Measurements from ENCODE around the gene FZR1. TPM values are rescaled to one million over a fixed set of nuclear protein-coding genes. Genes with fewer than 3 reads are reported as not detected.
A peak's percentile ranks its signal among the peaks of the same experiment; 100 is the strongest.

Gene FZR1
- total and polyA plus RNA-seq, 2 experiments from 2014 or later = 16.1 to 39.2 TPM

- H3K27me3 ChIP-seq (ENCODE audit: insufficient read depth) = no peaks in the 10 kb centered on the region
- peaks cover 11% of the 10 kb centered on the region for H3K36me3 Mint-ChIP-seq (ENCODE audit: low read depth)
- no peak overlapping the region for H3K27ac ChIP-seq (ENCODE audit: low read depth)
- H3K4me3 Mint-ChIP-seq = no peak overlapping the region
- H3K36me3 ChIP-seq (ENCODE audit: insufficient read depth) = no peaks in the 10 kb centered on the region
- ATAC-seq = peak; percentile 51
- no peaks in the 10 kb centered on the region; the same call in 2 of the 3 replicates for H3K4me1 Mint-ChIP-seq
- H3K9me3 Mint-ChIP-seq = no peaks in the 10 kb centered on the region; the same call in 2 of the 3 replicates
- no peak overlapping the region for H2AFZ ChIP-seq
- peak; percentile 19 to 41; a peak in 3 of 4 replicates for TF ChIP-seq CTCF (conservative IDR thresholded peaks at IDR 0.05; ENCODE audit: low read depth in 2 of 2)
- no peak for TF ChIP-seq EZH2phosphoT487 (IDR thresholded peaks at IDR 0.05; ENCODE audit: unreplicated experiment)
- no peaks in the 10 kb centered on the region for H3F3A ChIP-seq (replicated peaks; ENCODE audit: low read depth)
- H3K4me2 ChIP-seq = no peak overlapping the region
- H3K27ac Mint-ChIP-seq = no peak overlapping the region
- peaks cover 5% of the 10 kb centered on the region; the same call in 1 of the 2 replicates for H3K79me2 ChIP-seq (replicated peaks; ENCODE audit: insufficient read depth)
- peaks cover 3% of the 10 kb centered on the region for H3K27me3 Mint-ChIP-seq (ENCODE audit: insufficient read depth, low read depth, poor library complexity)
- no peaks in the 10 kb centered on the region; the same call in 1 of the 2 replicates for H4K20me1 ChIP-seq (replicated peaks; ENCODE audit: insufficient read depth)
- H3K4me3 ChIP-seq = no peak overlapping the region
- no peaks in the 10 kb centered on the region for H3K9me2 ChIP-seq (ENCODE audit: insufficient read depth)
- H3K4me1 ChIP-seq (ENCODE audit: insufficient read depth) = no peaks in the 10 kb centered on the region
- DNase-seq (ENCODE audit: low spot score) = no peak
Observed at GRCh38 chr19:3526507-3527237, 20.6 kb downstream of the FZR1 start.

DNA sequence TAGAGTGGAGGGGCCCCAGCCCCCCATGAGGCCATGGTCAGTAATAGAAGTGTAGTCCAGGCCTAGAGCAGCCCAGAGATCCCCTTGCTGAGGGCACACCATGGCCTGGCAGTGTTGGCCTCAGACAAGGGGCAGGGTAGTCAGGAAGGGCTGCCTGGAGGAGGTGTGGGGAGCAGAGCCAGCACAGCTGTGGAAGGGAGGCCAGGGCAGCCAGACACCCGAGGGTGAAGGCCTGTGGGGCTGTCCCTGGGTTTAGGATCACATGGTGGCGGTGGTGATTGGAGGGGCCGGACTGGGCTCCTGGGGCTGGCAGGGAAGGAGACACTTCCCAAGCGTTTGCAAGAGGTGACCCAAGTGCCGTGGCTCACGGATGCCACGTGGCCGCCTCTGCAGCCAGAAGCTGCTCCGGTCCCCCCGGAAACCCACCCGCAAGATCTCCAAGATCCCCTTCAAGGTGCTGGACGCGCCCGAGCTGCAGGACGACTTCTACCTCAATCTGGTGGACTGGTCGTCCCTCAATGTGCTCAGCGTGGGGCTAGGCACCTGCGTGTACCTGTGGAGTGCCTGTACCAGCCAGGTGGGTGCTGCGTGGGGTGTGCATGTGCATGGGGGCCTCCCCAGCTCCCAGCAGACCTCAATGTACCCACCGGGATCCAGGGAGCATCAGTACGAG is 21.3 kb downstream of the FZR1 start:
- DNase-seq (ENCODE audit: low spot score) = no peak
- H4K20me1 ChIP-seq (replicated peaks; ENCODE audit: insufficient read depth) = no peaks in the 10 kb centered on the region; the same call in 1 of the 2 replicates
- H3K4me3 Mint-ChIP-seq = no peak overlapping the region
- no peak overlapping the region for H3K4me2 ChIP-seq
- no peaks in the 10 kb centered on the region for H3K27me3 ChIP-seq (ENCODE audit: insufficient read depth)
- H3K79me2 ChIP-seq (replicated peaks; ENCODE audit: insufficient read depth) = no peaks in the 10 kb centered on the region
- no peaks in the 10 kb centered on the region for H3K4me1 ChIP-seq (ENCODE audit: insufficient read depth)
- no peaks in the 10 kb centered on the region for H3F3A ChIP-seq (replicated peaks; ENCODE audit: low read depth)
- H2AFZ ChIP-seq = no peak overlapping the region
- no peak overlapping the region for H3K4me3 ChIP-seq
- ATAC-seq = no peak
- no peaks in the 10 kb centered on the region for H3K9me3 Mint-ChIP-seq
- no peaks in the 10 kb centered on the region; the same call in 2 of the 3 replicates for H3K4me1 Mint-ChIP-seq
- peaks cover 10% of the 10 kb centered on the region for H3K36me3 Mint-ChIP-seq (ENCODE audit: low read depth)
- H3K9me2 ChIP-seq (ENCODE audit: insufficient read depth) = no peaks in the 10 kb centered on the region
- no peaks in the 10 kb centered on the region for H3K36me3 ChIP-seq (ENCODE audit: insufficient read depth)
- no peak overlapping the region for H3K27ac ChIP-seq (ENCODE audit: low read depth)
- no peak overlapping the region for H3K27ac Mint-ChIP-seq
- peaks cover 3% of the 10 kb centered on the region for H3K27me3 Mint-ChIP-seq (ENCODE audit: insufficient read depth, low read depth, poor library complexity)
- TF ChIP-seq CTCF (conservative IDR thresholded peaks at IDR 0.05; ENCODE audit: low read depth in 2 of 2) (no peak), EZH2phosphoT487 (IDR thresholded peaks at IDR 0.05; ENCODE audit: unreplicated experiment) (no peak), NANOG (IDR thresholded peaks at IDR 0.05; ENCODE audit: borderline replicate concordance) (no peak), EZH2 (IDR thresholded peaks at IDR 0.05; ENCODE audit: low read depth, unreplicated experiment) (no peak), POLR2AphosphoS5 (IDR thresholded peaks at IDR 0.05; ENCODE audit: low read depth) (no peak), STAT1 (IDR thresholded peaks at IDR 0.05; ENCODE audit: unreplicated experiment) (no peak), REST (IDR thresholded peaks at IDR 0.05; ENCODE audit: unreplicated experiment) (no peak), ETS1 (IDR thresholded peaks at IDR 0.05) (no peak), JUNB (IDR thresholded peaks at IDR 0.05; ENCODE audit: unreplicated experiment) (no peak)
